HG02678 (cell line): ENCODE measurements around the gene CCDC88B.

ENCODE experiments used
- ATAC-seq: cut with Tn5 transposase; IDR thresholded peaks from one replicate; pipeline ENCODE4 v1.9.1; 2021; ENCODE audit warnings: mild to moderate bottlenecking, moderate library complexity; ENCODE audit not compliant: unreplicated experiment

Gene CCDC88B

GRCh38 chr11:64339754-64340408 lies at the start of gene CCDC88B:
CCDC88B (plus strand) TSS chr11:64340204; CDS start chr11:64340267, 63 bp downstream.
- peak; percentile 70 for ATAC-seq

DNA sequence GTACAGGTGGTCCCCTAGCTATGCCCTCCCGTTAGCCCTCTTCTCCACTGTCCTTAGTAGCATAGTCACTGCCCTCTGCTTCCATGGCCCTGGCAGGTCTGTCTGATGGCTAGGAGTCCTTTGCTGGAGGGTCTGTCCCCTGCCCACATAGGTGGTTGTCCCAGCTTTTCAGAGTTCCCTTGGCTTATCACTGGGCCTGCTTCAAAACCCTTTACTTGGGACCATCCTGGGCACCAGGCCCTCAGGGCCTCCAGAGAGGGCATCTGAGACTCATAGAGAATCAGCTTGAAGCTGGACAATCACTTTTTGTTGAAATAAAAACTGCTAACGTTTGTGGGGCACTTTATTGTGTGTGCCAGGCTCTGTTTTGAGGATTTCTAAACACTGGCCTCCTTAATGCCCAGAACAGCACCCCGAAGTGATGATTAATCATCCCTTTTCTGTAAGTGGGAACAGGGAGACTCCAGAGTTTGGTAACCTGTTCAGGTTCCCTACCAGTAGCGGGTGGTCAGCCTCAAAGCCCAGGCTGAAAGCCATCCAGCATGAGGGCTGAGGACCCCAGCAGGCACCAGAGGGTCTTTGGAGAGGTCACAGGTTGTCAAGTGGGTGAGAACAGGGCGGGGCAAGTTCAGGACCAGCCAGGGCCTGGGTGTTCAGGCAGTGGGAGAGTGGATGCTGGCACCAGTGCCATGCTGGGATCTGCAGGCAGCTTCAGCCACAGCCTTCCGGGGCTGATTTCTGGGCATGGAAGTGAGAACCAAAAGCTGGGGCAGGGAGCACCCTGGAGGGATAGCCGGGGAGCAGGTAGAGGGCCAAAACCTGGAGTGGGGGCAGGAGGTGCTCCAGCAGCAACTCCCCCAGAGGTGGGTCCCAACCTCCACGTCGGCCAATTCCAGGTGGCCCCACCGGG lies 49.4 kb upstream of the CCDC88B start:
- ATAC-seq = no peak

GRCh38 chr11:64291262-64291751 lies 48.7 kb upstream of the CCDC88B start, which contains the start of gene KCNK4:
KCNK4 (plus strand) TSS chr11:64291302; CDS start chr11:64293019, 1,717 bp downstream.
- ATAC-seq = no peak

DNA sequence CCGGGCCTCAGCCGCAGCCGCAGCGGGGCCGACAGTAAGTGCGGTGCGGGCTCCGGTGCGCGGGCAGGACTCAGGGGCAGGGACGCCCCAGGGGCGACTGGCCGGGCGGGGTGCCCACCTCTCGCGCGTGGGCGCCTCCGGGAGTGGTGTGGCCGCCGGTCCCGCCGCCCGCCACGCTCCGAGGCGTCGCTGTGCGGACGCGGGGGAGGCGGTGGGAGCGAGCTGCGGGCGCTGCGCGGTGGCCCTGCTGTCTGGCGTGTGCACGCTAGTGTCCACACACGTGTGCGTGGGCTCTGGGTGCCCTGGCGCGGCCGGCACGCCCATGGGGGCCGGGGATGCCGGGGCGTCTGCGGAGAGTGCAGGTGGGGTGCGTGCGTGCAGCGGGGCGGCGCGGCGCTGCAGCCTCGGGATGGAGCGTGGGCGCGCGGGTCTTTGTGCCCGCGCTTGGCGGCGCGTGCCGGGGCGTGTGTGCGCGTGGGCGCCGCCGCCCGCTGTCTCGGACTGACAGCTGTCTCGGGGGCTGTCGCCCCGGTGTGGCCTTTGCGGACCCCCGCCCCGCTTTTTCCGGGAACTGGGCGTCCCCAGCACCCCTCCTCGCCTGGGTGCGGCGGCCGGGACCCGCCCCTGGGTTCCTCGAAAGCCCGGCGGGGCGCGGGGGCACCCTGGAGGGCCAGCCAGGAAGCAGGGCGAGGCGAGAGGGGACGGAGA lies 48.1 kb upstream of the CCDC88B start:
- no peak for ATAC-seq

DNA sequence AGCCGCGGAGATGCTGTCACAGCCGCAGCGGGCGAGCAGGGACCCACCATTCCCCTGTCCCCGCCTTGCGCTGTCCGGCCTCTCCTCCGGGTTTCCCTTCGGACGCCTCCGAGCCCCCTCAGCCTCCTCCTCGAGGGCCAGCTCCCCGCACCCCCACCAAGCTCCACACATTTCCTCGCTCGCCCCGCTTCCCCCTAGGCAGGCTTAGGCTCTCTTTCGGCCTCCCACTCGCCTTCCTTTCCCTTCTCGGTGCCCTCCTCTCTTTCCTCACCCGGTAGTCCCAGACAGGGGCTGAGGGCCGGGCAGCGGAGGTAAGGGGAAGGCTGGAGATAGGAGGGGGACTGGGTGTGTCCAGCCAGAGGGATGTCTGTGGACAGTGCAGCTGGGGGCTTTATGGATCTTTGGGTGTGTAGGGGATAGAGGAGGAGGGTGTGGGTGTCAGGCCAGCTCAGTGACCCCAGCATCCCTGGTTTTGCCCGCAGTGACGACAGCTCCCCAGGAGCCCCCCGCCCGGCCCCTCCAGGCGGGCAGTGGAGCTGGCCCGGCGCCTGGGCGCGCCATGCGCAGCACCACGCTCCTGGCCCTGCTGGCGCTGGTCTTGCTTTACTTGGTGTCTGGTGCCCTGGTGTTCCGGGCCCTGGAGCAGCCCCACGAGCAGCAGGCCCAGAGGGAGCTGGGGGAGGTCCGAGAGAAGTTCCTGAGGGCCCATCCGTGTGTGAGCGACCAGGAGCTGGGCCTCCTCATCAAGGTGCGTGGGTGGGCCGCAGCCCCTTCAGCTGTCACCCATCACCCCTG lies 47.3 kb upstream of the CCDC88B start:
- ATAC-seq = no peak

DNA sequence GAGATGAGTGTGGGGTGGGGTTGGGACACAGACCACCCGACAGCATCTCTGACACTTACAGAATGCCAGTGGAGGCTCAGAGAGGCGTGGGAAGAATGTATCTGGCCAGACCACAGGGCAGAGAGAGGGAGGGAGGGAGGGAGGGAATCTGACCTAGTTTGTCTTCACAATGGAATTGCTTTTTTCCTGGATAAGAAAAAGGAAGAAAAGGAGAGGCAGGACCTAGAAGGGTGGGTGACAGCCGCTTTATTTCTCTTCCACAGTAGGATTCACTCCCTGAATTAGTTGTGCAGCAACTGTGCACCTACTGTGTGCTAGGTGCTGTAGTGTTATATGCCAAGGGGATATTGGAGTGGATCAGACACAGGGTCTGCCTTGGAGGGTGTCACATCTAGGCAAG lies 45.2 kb upstream of the CCDC88B start:
- no peak for ATAC-seq

DNA sequence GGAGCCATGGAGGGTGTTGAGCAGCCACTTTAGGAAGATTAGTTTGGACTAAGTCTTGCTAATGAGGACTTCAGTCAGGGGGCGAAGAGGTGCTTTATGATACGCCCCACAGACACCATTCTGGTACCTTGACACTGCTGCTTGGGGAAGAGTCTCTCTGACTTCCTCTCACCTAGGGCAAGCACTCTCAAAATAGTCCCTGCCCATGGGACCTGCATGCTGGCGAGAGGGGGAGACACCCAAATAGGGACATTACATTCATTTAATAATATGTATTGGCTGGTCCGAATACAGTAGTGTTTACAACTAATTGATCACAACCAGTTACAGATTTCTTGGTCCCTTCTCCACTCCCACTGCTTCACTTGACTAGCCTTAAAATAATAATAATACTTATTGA lies 44.2 kb upstream of the CCDC88B start:
- ATAC-seq = no peak

GRCh38 chr11:64296236-64296635 lies 43.8 kb upstream of the CCDC88B start:
- ATAC-seq = no peak

- ATAC-seq = no peak
Measured at GRCh38 chr11:64296830-64297698, 42.9 kb upstream of the CCDC88B start.

- ATAC-seq = no peak
Measured at GRCh38 chr11:64297699-64298358, 42.2 kb upstream of the CCDC88B start.

- ATAC-seq = no peak
Measured at GRCh38 chr11:64298966-64299846, 40.8 kb upstream of the CCDC88B start.

DNA sequence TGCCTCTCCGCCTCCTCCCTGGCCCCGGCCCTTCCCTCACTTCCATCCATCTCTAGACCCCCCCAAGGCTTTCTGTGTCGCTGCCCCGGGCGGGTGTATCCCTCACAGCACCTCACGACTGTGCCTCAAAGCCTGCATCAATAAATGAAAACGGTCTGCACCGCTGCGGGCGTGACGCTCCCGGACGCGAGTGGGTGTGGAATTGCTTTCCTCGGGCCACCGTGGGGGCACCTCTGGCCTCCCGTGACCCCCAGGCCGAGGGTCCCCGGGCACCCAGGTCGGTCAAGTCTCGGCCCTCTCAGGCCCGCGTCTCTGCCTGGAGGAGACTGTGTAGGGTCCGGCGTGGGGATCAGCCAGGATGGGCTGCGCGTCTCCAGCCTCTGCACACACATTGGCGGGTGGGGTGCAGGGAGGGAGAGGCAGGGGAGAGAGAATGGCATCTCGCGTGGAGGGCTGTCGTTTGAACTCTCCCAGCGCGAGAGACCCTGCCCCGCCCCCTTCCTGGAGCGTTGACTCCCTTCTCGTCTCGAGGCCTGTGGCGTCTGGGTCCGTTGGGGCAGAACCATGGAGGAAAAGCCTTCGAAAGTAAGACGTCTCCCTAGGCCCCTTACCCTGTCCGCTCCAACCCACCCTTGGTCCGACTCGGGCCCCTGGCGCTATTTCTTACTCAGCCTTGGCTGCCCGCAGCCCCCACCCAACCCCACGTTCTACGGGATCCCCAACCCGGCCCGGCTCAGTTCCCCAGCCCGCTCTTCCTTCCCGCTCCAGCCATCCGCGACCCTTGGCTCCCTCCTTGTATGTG lies 40.0 kb upstream of the CCDC88B start, which contains the start of gene CATSPERZ:
TSS of gene CATSPERZ (plus strand) at position 512 of the 802 bp plus-strand sequence. CDS start at position 565, 53 bp downstream.
- ATAC-seq = no peak

DNA sequence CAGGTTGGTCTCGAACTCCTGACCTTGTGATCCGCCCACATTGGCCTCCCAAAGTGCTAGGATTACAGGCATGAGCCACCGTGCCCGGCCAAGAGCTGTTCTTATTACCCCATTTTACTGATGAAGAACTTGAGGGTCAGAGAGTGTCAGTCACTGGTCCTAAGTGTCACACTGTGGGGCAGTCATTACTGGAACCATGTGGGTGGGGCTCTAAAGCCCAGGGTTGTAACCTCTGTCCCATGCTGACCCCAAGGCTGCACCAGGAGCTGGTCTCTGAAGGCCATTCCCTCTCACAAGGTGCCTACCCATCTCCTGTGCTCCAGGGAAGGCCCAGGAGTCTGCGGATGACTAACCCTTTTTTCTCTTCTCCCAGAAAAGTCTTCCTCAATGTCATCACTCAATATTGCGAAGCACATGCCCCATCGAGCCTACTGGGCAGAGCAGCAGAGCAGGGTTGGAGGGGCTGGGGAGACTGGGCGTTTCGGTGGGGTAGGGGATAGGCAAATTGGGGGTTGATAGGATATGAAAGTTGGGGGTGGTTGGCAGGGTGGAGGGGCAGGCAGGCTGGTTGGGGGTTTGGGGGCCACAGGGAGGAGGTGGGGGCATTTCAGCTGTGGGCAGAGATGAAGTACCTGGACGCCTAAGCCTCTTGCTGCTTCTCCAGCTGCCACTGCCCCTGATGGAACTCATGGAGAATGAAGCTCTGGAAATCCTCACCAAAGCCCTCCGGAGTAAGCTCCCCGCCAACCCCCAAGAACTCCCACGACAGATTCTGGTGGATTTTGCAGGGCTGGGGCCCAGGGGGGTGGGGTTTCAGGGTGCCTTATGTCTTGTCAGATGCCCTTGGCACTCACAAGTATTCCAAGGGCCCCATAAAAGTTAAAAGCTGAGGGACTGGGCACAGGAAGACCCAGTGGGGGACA lies 36.6 kb upstream of the CCDC88B start:
- no peak for ATAC-seq

DNA sequence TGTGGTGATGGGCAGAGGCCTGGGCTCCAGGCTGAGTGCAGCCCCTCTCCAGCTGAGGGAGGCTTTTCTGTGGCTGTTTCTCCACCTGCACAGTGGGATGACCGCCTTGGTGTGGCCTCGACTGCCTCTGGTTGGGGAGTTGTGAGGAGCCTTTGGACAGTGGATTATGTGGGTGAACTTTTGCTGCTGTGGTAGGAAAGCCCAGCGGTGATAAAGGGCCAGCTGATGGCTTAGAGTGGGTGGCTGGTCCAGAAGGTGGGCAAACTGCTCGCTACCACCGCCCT lies 36.0 kb upstream of the CCDC88B start:
- ATAC-seq = no peak

DNA sequence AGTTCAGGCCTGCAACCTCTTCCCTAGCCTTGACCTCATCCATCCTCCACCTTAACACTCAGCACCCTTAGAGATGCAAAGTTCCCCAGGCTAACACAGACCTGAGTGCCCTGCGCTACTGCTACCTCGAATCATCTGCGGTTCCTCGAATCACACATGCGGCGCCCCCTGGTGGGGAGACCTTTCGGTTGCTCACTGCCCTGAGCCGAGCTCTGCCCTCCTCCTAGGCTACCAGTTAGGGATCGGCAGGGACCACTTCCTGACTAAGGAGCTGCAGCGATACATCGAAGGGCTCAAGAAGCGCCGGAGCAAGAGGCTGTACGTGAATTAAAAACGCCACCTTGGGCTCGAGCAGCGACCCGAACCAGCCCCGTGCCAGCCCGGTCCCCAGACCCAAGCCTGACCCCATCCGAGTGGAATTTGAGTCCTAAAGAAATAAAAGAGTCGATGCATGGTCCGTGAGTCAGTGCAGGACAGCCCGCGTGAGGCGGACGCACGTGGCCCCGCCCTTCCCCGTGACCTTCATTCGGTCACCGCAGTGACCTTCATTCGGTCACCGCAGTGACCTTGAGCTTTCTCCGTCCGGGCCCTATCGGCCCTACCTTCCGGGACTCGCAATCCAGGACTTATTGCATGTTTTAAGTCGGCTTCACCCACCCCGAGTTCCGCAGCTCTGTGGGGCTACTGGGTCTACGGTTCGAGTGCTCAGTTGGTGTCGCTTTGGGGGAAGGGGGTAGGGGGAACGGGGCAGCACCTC lies 35.5 kb upstream of the CCDC88B start:
- ATAC-seq = peak; percentile 33
